Measurements from ENCODE around the gene PLPP3.

- no peak for TF ChIP-seq CTCF (IDR thresholded peaks at IDR 0.05)
- TF ChIP-seq POLR2A (IDR thresholded peaks at IDR 0.05), result no peak
These were observed 37.8 kb upstream of the PLPP3 start for GRCh38 chr1:56617141-56617540.

Measured in right lobe of liver (tissue), 4 donors.